Neuronal stem cell (in vitro differentiated cells): ENCODE measurements around the gene KAT5.
"Not testable (repeated sequence)": the region's sequence is repeated elsewhere in the genome, so short reads cannot be mapped to it uniquely, and the experiment has no call there.

Experiments
- DNase-seq: peaks from one replicate; pipeline ENCODE4 v3.0.0-alpha.2; 2013; ENCODE audit warnings: low spot score
- H2AFZ ChIP-seq: one replicate; pipeline ENCODE4 v1.6.1; 2013; ENCODE audit warnings: mild to moderate bottlenecking, low read length, inconsistent platforms
- H2AK5ac ChIP-seq: 2 replicates; pipeline ENCODE4 v1.6.1; 2013; ENCODE audit warnings: low read depth, mild to moderate bottlenecking, inconsistent platforms, low read length, moderate library complexity, mixed read lengths
- H2BK120ac ChIP-seq: 2 replicates; pipeline ENCODE4 v1.6.1; 2013; ENCODE audit warnings: low read depth, mild to moderate bottlenecking, inconsistent platforms, low read length, moderate library complexity, mixed read lengths
- H2BK12ac ChIP-seq: one replicate; pipeline ENCODE4 v1.6.1; 2013; ENCODE audit warnings: low read length, inconsistent platforms
- H2BK15ac ChIP-seq: 2 replicates; pipeline ENCODE4 v1.6.1; 2013; ENCODE audit warnings: mild to moderate bottlenecking, low read length, inconsistent platforms, mixed read lengths
- H2BK5ac ChIP-seq: one replicate; pipeline ENCODE4 v1.6.1; 2013; ENCODE audit warnings: inconsistent platforms, mild to moderate bottlenecking, low read length, moderate library complexity
- H3K14ac ChIP-seq: one replicate; pipeline ENCODE4 v1.6.1; 2013; ENCODE audit warnings: low read length, inconsistent platforms
- H3K18ac ChIP-seq: 2 replicates; pipeline ENCODE4 v1.6.1; 2013; ENCODE audit warnings: low read length, inconsistent platforms
- H3K23ac ChIP-seq: 2 replicates; pipeline ENCODE4 v1.6.1; 2013; ENCODE audit warnings: low read depth, mild to moderate bottlenecking, mixed read lengths, low read length, inconsistent platforms; ENCODE audit not compliant: poor library complexity
- H3K27ac ChIP-seq: replicated peaks from 3 replicates; pipeline ENCODE4 v1.5.1; 2013; ENCODE audit warnings: low read length, inconsistent platforms
- H3K27me3 ChIP-seq, 3 experiments: 2 replicates each; pipeline ENCODE4 v1.6.1; 2013; ENCODE audit warnings: low read length in 3 of 3, mild to moderate bottlenecking in 2 of 3, inconsistent platforms in 1 of 3, low read depth in 1 of 3, mixed read lengths in 1 of 3, moderate library complexity in 1 of 3; ENCODE audit not compliant: control insufficient read depth in 3 of 3, insufficient read depth in 3 of 3
- H3K36me3 ChIP-seq, 2 donors: replicated peaks in 1 of 2; 2 replicates each; pipeline ENCODE4 v1.6.1; 2013; ENCODE audit warnings: low read length in 2 of 2; ENCODE audit not compliant: control insufficient read depth in 2 of 2, insufficient read depth in 2 of 2
- H3K4ac ChIP-seq: 2 replicates; pipeline ENCODE4 v1.6.1; 2013; ENCODE audit warnings: inconsistent platforms, mild to moderate bottlenecking, low read length, moderate library complexity
- H3K4me1 ChIP-seq, 2 donors: 1 replicate in 1 of 2; 2 replicates in 1 of 2; pipeline ENCODE4 v1.6.1; 2013; ENCODE audit warnings: low read length in 2 of 2, low read depth in 1 of 2; ENCODE audit not compliant: control insufficient read depth in 2 of 2, insufficient read depth in 1 of 2
- H3K4me2 ChIP-seq: one replicate; pipeline ENCODE4 v1.6.1; 2013; ENCODE audit warnings: mild to moderate bottlenecking, low read length, inconsistent platforms; ENCODE audit not compliant: insufficient read depth, poor library complexity, severe bottlenecking
- H3K4me3 ChIP-seq, 2 donors: 2 replicates each; pipeline ENCODE4 v1.5.1; 2013; ENCODE audit warnings: low read length in 2 of 2, mild to moderate bottlenecking in 2 of 2, inconsistent platforms in 1 of 2, moderate library complexity in 1 of 2
- H3K79me1 ChIP-seq: one replicate; pipeline ENCODE4 v1.6.1; 2013; ENCODE audit warnings: low read depth, mild to moderate bottlenecking, inconsistent platforms, low read length, moderate library complexity
- H3K9ac ChIP-seq: one replicate; pipeline ENCODE4 v1.6.1; 2013; ENCODE audit warnings: mild to moderate bottlenecking, low read depth, low read length, inconsistent platforms; ENCODE audit not compliant: poor library complexity
- H3K9me3 ChIP-seq, 2 donors: replicated peaks in 1 of 2; 2 replicates each; pipeline versions ENCODE3 to v1.6.1; 2013; ENCODE audit warnings: low read length in 2 of 2, mild to moderate bottlenecking in 2 of 2, inconsistent platforms in 1 of 2, low read depth in 1 of 2, mixed read lengths in 1 of 2, moderate library complexity in 1 of 2; ENCODE audit not compliant: control insufficient read depth in 2 of 2, insufficient read depth in 1 of 2
- H4K8ac ChIP-seq: one replicate; pipeline ENCODE4 v1.6.1; 2013; ENCODE audit warnings: low read depth, mild to moderate bottlenecking, inconsistent platforms, low read length, moderate library complexity
- H4K91ac ChIP-seq: one replicate; pipeline ENCODE4 v1.6.1; 2013; ENCODE audit warnings: low read length, low read depth, mild to moderate bottlenecking, inconsistent platforms; ENCODE audit not compliant: poor library complexity
- WGBS, 2 donors: extraction: QIAGEN DNeasy Blood & Tissue Kit; methylation state at CpG; one replicate each; pipeline ENCODE4 v1.1.7; 2013; ENCODE audit warnings: missing lambda C conversion rate in 2 of 2, mixed read lengths in 1 of 2; ENCODE audit not compliant: insufficient read length in 2 of 2, insufficient replicate concordance in 1 of 2; ENCODE audit errors: extremely low coverage in 2 of 2; 5-methylcytosine and 5-hydroxymethylcytosine counted together

The KAT5 gene

DNA sequence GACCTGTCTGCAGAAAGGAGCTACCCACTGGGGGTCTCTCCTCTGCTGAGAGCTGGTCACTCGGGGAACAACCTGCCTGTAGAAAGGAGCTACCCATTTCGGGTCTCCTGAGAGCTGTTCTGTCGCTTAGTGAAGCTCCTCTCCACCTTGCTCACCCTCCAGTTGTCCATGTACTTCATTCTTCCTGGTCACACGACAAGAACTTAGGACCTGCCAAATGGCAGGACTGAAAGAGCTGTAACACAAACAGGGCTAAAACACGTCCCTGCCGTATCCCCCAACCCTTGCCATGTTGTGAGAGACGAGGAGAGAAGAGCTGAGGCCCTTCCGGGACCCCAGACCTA is 32.6 kb downstream of the KAT5 start:
- Histone ChIP-seq H2BK120ac (no peak overlapping the region), H3K27ac (no peak overlapping the region), H3K23ac (no peak overlapping the region), H2BK12ac (no peak overlapping the region), H3K27me3 (peaks cover 0 to 3% (median 0%) of the 10 kb centered on the region in 3 experiments), H3K4ac (no peak overlapping the region), H3K4me2 (no peak overlapping the region), H3K9ac (no peak overlapping the region), H2BK5ac (no peak overlapping the region), H2AK5ac (no peak overlapping the region), H2AFZ (no peak overlapping the region), H3K4me1 (no peaks in the 10 kb centered on the region), H2BK15ac (no peak overlapping the region), H3K18ac (no peak overlapping the region), H3K9me3 (peaks cover 2 to 4% of the 10 kb centered on the region in 2 donors), H4K91ac (no peak overlapping the region), H3K36me3 (no peaks in the 10 kb centered on the region), H3K14ac (no peak overlapping the region), H4K8ac (no peak overlapping the region), H3K4me3 (no peak overlapping the region), H3K79me1 (peaks cover 3% of the 10 kb centered on the region)
- WGBS, 2 donors = no CpG with 5 or more reads among the region's 8 CpGs
- no peak for DNase-seq

DNA sequence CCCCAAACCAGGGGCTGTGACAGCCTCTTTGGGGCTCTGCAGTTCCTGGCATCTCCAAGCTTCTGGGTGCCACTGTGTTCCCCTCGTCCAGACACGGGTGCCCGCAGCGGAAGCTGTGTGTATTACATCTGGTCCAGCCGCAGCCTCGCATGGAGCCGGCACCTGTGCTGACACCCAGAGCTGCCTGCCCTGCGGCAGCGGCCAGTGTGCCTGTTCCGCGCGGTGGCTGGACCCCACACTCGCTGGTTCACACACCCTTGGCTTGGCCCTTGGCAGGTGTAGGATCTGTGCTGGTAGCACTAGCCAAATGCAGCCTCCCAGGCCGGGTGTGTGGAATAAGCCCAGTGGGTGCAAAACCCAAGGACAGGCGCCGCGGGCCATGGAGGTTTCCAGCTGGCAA is 33.0 kb downstream of the KAT5 start:
- no CpG with 5 or more reads among the region's 17 CpGs for WGBS, 2 donors
- Histone ChIP-seq H3K27ac (no peak overlapping the region), H3K79me1 (peaks cover 3% of the 10 kb centered on the region), H3K27me3 (peaks cover 0 to 3% (median 0%) of the 10 kb centered on the region in 3 experiments), H4K91ac (no peak overlapping the region), H3K4me2 (no peak overlapping the region), H3K9me3 (peaks cover 2 to 4% of the 10 kb centered on the region in 2 donors), H4K8ac (no peak overlapping the region), H3K4ac (no peak overlapping the region), H3K4me1 (no peaks in the 10 kb centered on the region), H2BK12ac (no peak overlapping the region), H2AFZ (no peak overlapping the region), H2BK5ac (no peak overlapping the region), H3K18ac (no peak overlapping the region), H3K4me3 (no peak overlapping the region), H3K36me3 (no peaks in the 10 kb centered on the region), H3K14ac (no peak overlapping the region), H2BK120ac (no peak overlapping the region), H2AK5ac (no peak overlapping the region), H2BK15ac (no peak overlapping the region), H3K9ac (peak overlapping the region; percentile 24), H3K23ac (peak overlapping the region; percentile 68)
- DNase-seq = no peak

DNA sequence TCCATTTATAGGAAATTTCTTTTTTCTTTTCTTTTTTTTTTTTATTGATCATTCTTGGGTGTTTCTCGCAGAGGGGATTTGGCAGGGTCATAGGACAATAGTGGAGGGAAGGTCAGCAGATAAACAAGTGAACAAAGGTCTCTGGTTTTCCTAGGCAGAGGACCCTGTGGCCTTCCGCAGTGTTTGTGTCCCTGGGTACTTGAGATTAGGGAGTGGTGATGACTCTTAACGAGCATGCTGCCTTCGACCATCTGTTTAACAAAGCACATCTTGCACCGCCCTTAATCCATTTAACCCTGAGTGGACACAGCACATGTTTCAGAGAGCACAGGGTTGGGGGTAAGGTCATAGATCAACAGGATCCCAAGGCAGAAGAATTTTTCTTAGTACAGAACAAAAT is 50.1 kb downstream of the KAT5 start:
- no CpG with 5 or more reads among the region's 5 CpGs for WGBS, 2 donors
- H3K4ac ChIP-seq, H3K23ac ChIP-seq, H3K9ac ChIP-seq, H3K79me1 ChIP-seq, H3K18ac ChIP-seq, DNase-seq, H3K27me3 ChIP-seq, H3K4me2 ChIP-seq, H2BK15ac ChIP-seq, H4K91ac ChIP-seq, H2AFZ ChIP-seq, H3K4me1 ChIP-seq, H2BK5ac ChIP-seq, H2BK12ac ChIP-seq, H4K8ac ChIP-seq, H3K4me3 ChIP-seq, H3K14ac ChIP-seq, H3K27ac ChIP-seq, H2AK5ac ChIP-seq, H3K9me3 ChIP-seq, H2BK120ac ChIP-seq, H3K36me3 ChIP-seq: not testable (repeated sequence)

DNA sequence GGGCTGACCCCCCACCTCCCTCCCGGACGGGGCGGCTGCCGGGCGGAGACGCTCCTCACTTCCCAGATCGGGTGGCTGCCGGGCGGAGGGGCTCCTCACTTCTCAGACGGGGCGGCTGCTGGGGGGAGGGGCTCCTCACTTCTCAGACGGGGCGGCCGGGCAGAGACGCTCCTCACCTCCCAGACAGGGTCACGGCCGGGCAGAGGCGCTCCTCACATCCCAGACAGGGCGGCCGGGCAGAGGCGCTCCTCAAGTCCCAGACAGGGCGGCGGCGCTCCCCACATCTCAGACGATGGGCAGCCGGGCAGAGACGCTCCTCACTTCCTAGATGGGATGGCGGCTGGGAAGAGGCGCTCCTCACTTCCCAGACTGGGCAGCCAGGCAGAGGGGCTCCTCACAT is 50.8 kb downstream of the KAT5 start:
- H3K18ac ChIP-seq, H2AFZ ChIP-seq, H3K14ac ChIP-seq, H2AK5ac ChIP-seq, H4K91ac ChIP-seq, H4K8ac ChIP-seq, H3K27ac ChIP-seq, H3K4ac ChIP-seq, H3K79me1 ChIP-seq, H2BK15ac ChIP-seq, H3K9me3 ChIP-seq, H3K23ac ChIP-seq, H2BK5ac ChIP-seq, H2BK120ac ChIP-seq, DNase-seq, H3K4me3 ChIP-seq, H3K36me3 ChIP-seq, H3K4me1 ChIP-seq, H3K9ac ChIP-seq, H2BK12ac ChIP-seq, H3K27me3 ChIP-seq, H3K4me2 ChIP-seq: not testable (repeated sequence)
- no CpG with 5 or more reads among the region's 29 CpGs for WGBS, 2 donors
